H9 (cell line): ENCODE measurements around the gene NELFCD. TPM values are rescaled to one million over a fixed set of nuclear protein-coding genes. Genes with fewer than 3 reads are reported as not detected.

Experiments used
- DNase-seq: peaks from one replicate; pipeline ENCODE4 v3.0.0-alpha.2; 2017
- H2AFZ ChIP-seq: one replicate; pipeline ENCODE4 v1.6.1; 2013; ENCODE audit warnings: mild to moderate bottlenecking, low read length, control low read depth, moderate library complexity
- H2AK5ac ChIP-seq: 2 replicates; pipeline ENCODE4 v1.6.1; 2013; ENCODE audit warnings: low read length, control low read depth, mixed read lengths; ENCODE audit not compliant: insufficient read length
- H2BK120ac ChIP-seq: one replicate; pipeline ENCODE4 v1.6.1; 2013; ENCODE audit warnings: low read depth, mild to moderate bottlenecking, low read length, control low read depth, inconsistent platforms; ENCODE audit not compliant: poor library complexity, severe bottlenecking
- H2BK12ac ChIP-seq: 2 replicates; pipeline ENCODE4 v1.6.1; 2013; ENCODE audit warnings: low read length, control low read depth, mixed read lengths, low read depth; ENCODE audit not compliant: insufficient read length
- H2BK15ac ChIP-seq: 2 replicates; pipeline ENCODE4 v1.6.1; 2013; ENCODE audit warnings: low read depth, low read length, control low read depth
- H2BK20ac ChIP-seq: one replicate; pipeline ENCODE4 v1.6.1; 2013; ENCODE audit warnings: low read depth, mild to moderate bottlenecking, low read length, control low read depth, inconsistent platforms; ENCODE audit not compliant: poor library complexity, severe bottlenecking
- H2BK5ac ChIP-seq: 2 replicates; pipeline ENCODE4 v1.6.1; 2013; ENCODE audit warnings: low read length, control low read depth, mixed read lengths; ENCODE audit not compliant: insufficient read length
- H3K14ac ChIP-seq: 2 replicates; pipeline ENCODE4 v1.6.1; 2013; ENCODE audit warnings: low read length, control low read depth; ENCODE audit not compliant: insufficient read depth
- H3K18ac ChIP-seq: 2 replicates; pipeline ENCODE4 v1.6.1; 2013; ENCODE audit warnings: low read depth, mild to moderate bottlenecking, mixed read lengths, low read length, control low read depth; ENCODE audit not compliant: insufficient read length
- H3K23ac ChIP-seq: 2 replicates; pipeline ENCODE4 v1.6.1; 2013; ENCODE audit warnings: low read length, control low read depth, mixed read lengths, low read depth; ENCODE audit not compliant: insufficient read length
- H3K23me2 ChIP-seq: 2 replicates; pipeline ENCODE4 v1.6.1; 2013; ENCODE audit warnings: low read depth, mild to moderate bottlenecking, mixed read lengths, low read length, control low read depth; ENCODE audit not compliant: insufficient read length, poor library complexity, severe bottlenecking
- H3K27ac ChIP-seq: 2 replicates; pipeline ENCODE4 v1.5.1; 2013; ENCODE audit warnings: low read length, control low read depth, mixed read lengths, low read depth; ENCODE audit not compliant: insufficient read length
- H3K27me3 ChIP-seq: 2 replicates; pipeline ENCODE4 v1.6.1; 2013; ENCODE audit warnings: low read length, control low read depth, inconsistent platforms; ENCODE audit not compliant: insufficient read depth
- H3K4ac ChIP-seq: 2 replicates; pipeline ENCODE4 v1.6.1; 2013; ENCODE audit warnings: low read depth, mild to moderate bottlenecking, control low read depth, inconsistent platforms, low read length, moderate library complexity
- H3K4me1 ChIP-seq: 2 replicates; pipeline ENCODE4 v1.6.1; 2013; ENCODE audit warnings: low read length, control low read depth, inconsistent platforms; ENCODE audit not compliant: insufficient read depth
- H3K4me2 ChIP-seq: 2 replicates; pipeline ENCODE4 v1.6.1; 2013; ENCODE audit warnings: low read length, control low read depth, mixed read lengths; ENCODE audit not compliant: insufficient read length, insufficient read depth
- H3K56ac ChIP-seq: 2 replicates; pipeline ENCODE4 v1.6.1; 2013; ENCODE audit warnings: low read depth, mild to moderate bottlenecking, mixed read lengths, low read length, control low read depth; ENCODE audit not compliant: insufficient read length
- H3K79me1 ChIP-seq: 2 replicates; pipeline ENCODE4 v1.6.1; 2013; ENCODE audit warnings: low read depth, mild to moderate bottlenecking, moderate library complexity, low read length, control low read depth, inconsistent platforms; ENCODE audit not compliant: insufficient read depth, poor library complexity, severe bottlenecking
- H3K79me2 ChIP-seq: 2 replicates; pipeline ENCODE4 v1.6.1; 2013; ENCODE audit warnings: low read length, control low read depth, inconsistent platforms; ENCODE audit not compliant: insufficient read depth
- H3K9ac ChIP-seq: 2 replicates; pipeline ENCODE4 v1.6.1; 2013; ENCODE audit warnings: low read length, control low read depth, mixed read lengths; ENCODE audit not compliant: insufficient read length; ENCODE audit errors: extremely low read depth
- H3K9me3 ChIP-seq: one replicate; pipeline ENCODE4 v1.6.1; 2013; ENCODE audit warnings: low read depth, low read length, inconsistent platforms; ENCODE audit not compliant: control insufficient read depth
- H3T11ph ChIP-seq: one replicate; pipeline ENCODE4 v1.6.1; 2013; ENCODE audit warnings: mild to moderate bottlenecking, low read length, control low read depth, inconsistent platforms
- H4K20me1 ChIP-seq: one replicate; pipeline ENCODE4 v1.6.1; 2013; ENCODE audit not compliant: control insufficient read depth, insufficient read length, insufficient read depth
- H4K5ac ChIP-seq: 2 replicates; pipeline ENCODE4 v1.6.1; 2013; ENCODE audit warnings: low read depth, mild to moderate bottlenecking, mixed read lengths, low read length, control low read depth; ENCODE audit not compliant: insufficient read length
- H4K8ac ChIP-seq: replicated peaks from 2 replicates; pipeline ENCODE4 v1.6.1; 2013; ENCODE audit warnings: low read length, control low read depth, mixed read lengths, low read depth; ENCODE audit not compliant: insufficient read length
- H4K91ac ChIP-seq: 2 replicates; pipeline ENCODE4 v1.6.1; 2013; ENCODE audit warnings: low read depth, mild to moderate bottlenecking, moderate library complexity, mixed read lengths, low read length, control low read depth; ENCODE audit not compliant: insufficient read length
- H3K27ac Mint-ChIP-seq, 3 experiments: 2 replicates in 2 of 3; 3 replicates in 1 of 3; pipeline ENCODE4 v1.8.0; 2020 to 2021; ENCODE audit warnings: mixed read lengths in 3 of 3, mild to moderate bottlenecking in 1 of 3, moderate library complexity in 1 of 3
- H3K27me3 Mint-ChIP-seq: 2 replicates; pipeline ENCODE4 v1.8.0; 2021; ENCODE audit warnings: low read depth, mild to moderate bottlenecking, moderate library complexity, mixed read lengths
- H3K36me3 Mint-ChIP-seq, 3 experiments: 2 replicates in 2 of 3; 3 replicates in 1 of 3; pipeline ENCODE4 v1.8.0; 2020 to 2021; ENCODE audit warnings: low read depth in 3 of 3, mixed read lengths in 3 of 3; ENCODE audit not compliant: insufficient read depth in 1 of 3
- H3K4me1 Mint-ChIP-seq, 2 experiments: 2 replicates each; pipeline ENCODE4 v1.8.0; 2020; ENCODE audit warnings: mixed read lengths in 2 of 2
- H3K4me3 Mint-ChIP-seq, 2 experiments: 2 replicates in 1 of 2; 3 replicates in 1 of 2; pipeline ENCODE4 v1.8.0; 2020 to 2021; ENCODE audit warnings: mild to moderate bottlenecking in 2 of 2, mixed read lengths in 2 of 2, moderate library complexity in 1 of 2
- H3K9me3 Mint-ChIP-seq, 2 experiments: 2 replicates in 1 of 2; 3 replicates in 1 of 2; pipeline ENCODE4 v1.8.0; 2020; ENCODE audit warnings: mild to moderate bottlenecking in 2 of 2, mixed read lengths in 2 of 2, moderate library complexity in 1 of 2
- CTCF ChIP-seq: fragments of 200-600 bp; sonication (generic); conservative IDR thresholded peaks from 3 replicates; pipeline ENCODE4 v1.8.0; 2021; ENCODE audit warnings: antibody characterized with exemption, mild to moderate bottlenecking
- WGBS: extraction: QIAGEN DNeasy Blood & Tissue Kit; methylation state at CpG from one replicate; pipeline ENCODE4 v1.1.7; 2013; ENCODE audit warnings: missing lambda C conversion rate, low lambda C conversion rate, mixed read lengths; ENCODE audit not compliant: insufficient read length; ENCODE audit errors: extremely low coverage; 5-methylcytosine and 5-hydroxymethylcytosine counted together
- total RNA-seq: library from RNA; stranded (reverse); gene quantifications from 2 replicates; pipeline ENCODE4 v1.2.1, GENCODE V29; 2021

Gene NELFCD
- total RNA-seq, 1 experiment from 2014 or later: 57.8 TPM

GRCh38 chr20:59022754-59023153 is 41.7 kb downstream of the NELFCD start:
- no peak overlapping the region for H3K4me3 Mint-ChIP-seq
- Histone ChIP-seq H3K9me3 (no peaks in the 10 kb centered on the region), H3K9ac (no peak overlapping the region), H2BK5ac (no peak overlapping the region), H4K20me1 (no peaks in the 10 kb centered on the region), H3K79me1 (no peaks in the 10 kb centered on the region), H3K23ac (no peak overlapping the region), H3K27me3 (no peaks in the 10 kb centered on the region), H3K79me2 (no peaks in the 10 kb centered on the region), H3K23me2 (no peaks in the 10 kb centered on the region), H3K4me2 (no peak overlapping the region), H2AK5ac (no peak overlapping the region), H3K4ac (no peak overlapping the region), H2BK20ac (no peak overlapping the region), H2BK15ac (no peak overlapping the region), H3K18ac (no peak overlapping the region), H3T11ph (no peak overlapping the region), H2BK12ac (no peak overlapping the region), H3K56ac (no peak overlapping the region), H3K27ac (no peak overlapping the region), H4K8ac (no peak overlapping the region), H2AFZ (no peak overlapping the region), H3K4me1 (no peaks in the 10 kb centered on the region), H4K91ac (no peak overlapping the region), H3K14ac (no peak overlapping the region), H4K5ac (no peak overlapping the region), H2BK120ac (no peak overlapping the region)
- H3K4me1 Mint-ChIP-seq: peaks cover 23 to 30% of the 10 kb centered on the region in 2 experiments
- no CpG with 5 or more reads among the region's 15 CpGs for WGBS
- no peak for DNase-seq
- no peaks in the 10 kb centered on the region for H3K9me3 Mint-ChIP-seq
- peak overlapping the region in 1 of 3 experiments; percentile 62; a peak in 2 of 7 replicates for H3K27ac Mint-ChIP-seq
- TF ChIP-seq CTCF: no peak
- peaks cover 13% of the 10 kb centered on the region for H3K27me3 Mint-ChIP-seq
- peaks cover 16 to 48% (median 37%) of the 10 kb centered on the region in 3 experiments; a peak in 6 of 7 replicates for H3K36me3 Mint-ChIP-seq
